Skeletal muscle satellite cell (primary cell): ENCODE measurements around the gene NSMCE1.

ENCODE experiments used
- H3K27me3 ChIP-seq: 2 replicates; pipeline ENCODE4 v1.7.0; 2013; ENCODE audit warnings: low read length; ENCODE audit not compliant: control insufficient read depth, insufficient read depth
- H3K36me3 ChIP-seq: 2 replicates; pipeline ENCODE4 v1.7.0; 2013; ENCODE audit warnings: mild to moderate bottlenecking, control low read depth, low read length; ENCODE audit not compliant: insufficient read depth
- H3K4me1 ChIP-seq: 2 replicates; pipeline ENCODE4 v1.7.0; 2013; ENCODE audit warnings: low read length; ENCODE audit not compliant: control insufficient read depth, insufficient read depth
- H3K4me2 ChIP-seq: 2 replicates; pipeline ENCODE4 v1.7.0; 2013; ENCODE audit warnings: mild to moderate bottlenecking, low read length
- H3K4me3 ChIP-seq: 2 replicates; pipeline ENCODE4 v1.7.0; 2013; ENCODE audit warnings: low read length
- H3K9ac ChIP-seq: 2 replicates; pipeline ENCODE4 v1.7.0; 2013; ENCODE audit warnings: mild to moderate bottlenecking, low read depth, low read length, moderate library complexity
- H3K9me3 ChIP-seq: replicated peaks from 2 replicates; pipeline ENCODE4 v1.7.0; 2013; ENCODE audit warnings: mild to moderate bottlenecking, control low read depth, low read length

NSMCE1 gene

GRCh38 chr16:27193300-27193990 lies 75.1 kb downstream of the NSMCE1 start:
- Histone ChIP-seq H3K4me3 (no peak overlapping the region), H3K27me3 (peaks cover 53% of the 10 kb centered on the region), H3K9ac (no peak overlapping the region), H3K36me3 (no peaks in the 10 kb centered on the region), H3K9me3 (no peaks in the 10 kb centered on the region), H3K4me2 (no peak overlapping the region), H3K4me1 (peaks cover 7% of the 10 kb centered on the region)

- no peak overlapping the region for H3K4me3 ChIP-seq
- H3K4me1 ChIP-seq = peaks cover 7% of the 10 kb centered on the region
- H3K9ac ChIP-seq = no peak overlapping the region
- no peak overlapping the region for H3K4me2 ChIP-seq
- H3K36me3 ChIP-seq = no peaks in the 10 kb centered on the region
- peaks cover 51% of the 10 kb centered on the region for H3K27me3 ChIP-seq
- H3K9me3 ChIP-seq = no peaks in the 10 kb centered on the region
These were observed 77.1 kb downstream of the NSMCE1 start for GRCh38 chr16:27191352-27191924.

GRCh38 chr16:27190316-27190871 lies 78.2 kb downstream of the NSMCE1 start:
- Histone ChIP-seq H3K9me3 (no peaks in the 10 kb centered on the region), H3K9ac (no peak overlapping the region), H3K36me3 (no peaks in the 10 kb centered on the region), H3K27me3 (peaks cover 45% of the 10 kb centered on the region), H3K4me3 (no peak overlapping the region), H3K4me2 (no peak overlapping the region), H3K4me1 (peaks cover 7% of the 10 kb centered on the region)

GRCh38 chr16:27189335-27189972 lies 79.1 kb downstream of the NSMCE1 start:
- H3K4me2 ChIP-seq = peak overlapping the region; percentile 37
- peaks cover 7% of the 10 kb centered on the region for H3K4me1 ChIP-seq
- no peaks in the 10 kb centered on the region for H3K9me3 ChIP-seq
- no peak overlapping the region for H3K4me3 ChIP-seq
- H3K36me3 ChIP-seq = no peaks in the 10 kb centered on the region
- no peak overlapping the region for H3K9ac ChIP-seq
- H3K27me3 ChIP-seq = peaks cover 41% of the 10 kb centered on the region

GRCh38 chr16:27188633-27189032 lies 79.9 kb downstream of the NSMCE1 start:
- H3K9ac ChIP-seq = no peak overlapping the region
- no peak overlapping the region for H3K4me2 ChIP-seq
- H3K36me3 ChIP-seq = no peaks in the 10 kb centered on the region
- peaks cover 37% of the 10 kb centered on the region for H3K27me3 ChIP-seq
- peaks cover 7% of the 10 kb centered on the region for H3K4me1 ChIP-seq
- H3K4me3 ChIP-seq = no peak overlapping the region
- no peaks in the 10 kb centered on the region for H3K9me3 ChIP-seq

- H3K36me3 ChIP-seq = no peaks in the 10 kb centered on the region
- peaks cover 57% of the 10 kb centered on the region for H3K27me3 ChIP-seq
- no peak overlapping the region for H3K4me3 ChIP-seq
- H3K4me1 ChIP-seq = peaks cover 7% of the 10 kb centered on the region
- H3K9ac ChIP-seq = no peak overlapping the region
- H3K9me3 ChIP-seq = no peaks in the 10 kb centered on the region
- H3K4me2 ChIP-seq = no peak overlapping the region
These were observed 82.8 kb downstream of the NSMCE1 start for GRCh38 chr16:27185776-27186130.

- Histone ChIP-seq H3K4me3 (no peak overlapping the region), H3K9ac (no peak overlapping the region), H3K4me2 (no peak overlapping the region), H3K27me3 (peaks cover 40% of the 10 kb centered on the region), H3K4me1 (peaks cover 10% of the 10 kb centered on the region), H3K36me3 (no peaks in the 10 kb centered on the region), H3K9me3 (no peaks in the 10 kb centered on the region)
These were observed 85.6 kb downstream of the NSMCE1 start for GRCh38 chr16:27182906-27183405.

GRCh38 chr16:27181019-27181790 lies 87.4 kb downstream of the NSMCE1 start:
- H3K9me3 ChIP-seq = no peaks in the 10 kb centered on the region
- peaks cover 24% of the 10 kb centered on the region for H3K4me1 ChIP-seq
- no peak overlapping the region for H3K4me3 ChIP-seq
- H3K36me3 ChIP-seq = no peaks in the 10 kb centered on the region
- peaks cover 35% of the 10 kb centered on the region for H3K27me3 ChIP-seq
- H3K9ac ChIP-seq = no peak overlapping the region
- no peak overlapping the region for H3K4me2 ChIP-seq

- no peaks in the 10 kb centered on the region for H3K9me3 ChIP-seq
- no peak overlapping the region for H3K4me3 ChIP-seq
- peak overlapping the region; percentile 26 for H3K4me2 ChIP-seq
- no peaks in the 10 kb centered on the region for H3K36me3 ChIP-seq
- H3K9ac ChIP-seq = no peak overlapping the region
- peaks cover 24% of the 10 kb centered on the region for H3K4me1 ChIP-seq
- H3K27me3 ChIP-seq = peaks cover 30% of the 10 kb centered on the region
These were observed 89.0 kb downstream of the NSMCE1 start for GRCh38 chr16:27179500-27180072.

GRCh38 chr16:27177031-27177774 lies 91.4 kb downstream of the NSMCE1 start:
- Histone ChIP-seq H3K36me3 (no peaks in the 10 kb centered on the region), H3K4me2 (peak overlapping the region; percentile 45), H3K9ac (no peak overlapping the region), H3K9me3 (no peaks in the 10 kb centered on the region), H3K4me3 (no peak overlapping the region), H3K27me3 (peaks cover 18% of the 10 kb centered on the region), H3K4me1 (peaks cover 24% of the 10 kb centered on the region)
